NCI-H82 treated with DMSO at 0.1 percent for 48 hours (cell line): ENCODE measurements around the gene DYNLRB2.

ENCODE experiments used
- DNase-seq: peaks from one replicate; lab custom pipeline; 2025; ENCODE audit not compliant: unreplicated experiment; lab: John Stamatoyannopoulos, UW

DYNLRB2 gene

GRCh38 chr16:80596507-80597207 is 55.9 kb downstream of the DYNLRB2 start:
- DNase-seq: no peak

GRCh38 chr16:80599466-80599865 is 58.7 kb downstream of the DYNLRB2 start:
- DNase-seq: no peak
